GM12875 (cell line): ENCODE results near the gene MAPK8.

Experiments used
- H3K4me3 ChIP-seq: one replicate; pipeline ENCODE4 v1.5.1; 2011; ENCODE audit warnings: low read depth, low read length, control low read depth
- CTCF ChIP-seq: IDR thresholded peaks from 2 replicates; pipeline ENCODE4 v1.5.1; 2011; ENCODE audit warnings: low read depth, mild to moderate bottlenecking, control low read depth, inconsistent platforms, low read length, moderate library complexity, borderline replicate concordance; ENCODE audit not compliant: insufficient read depth

MAPK8 gene

DNA sequence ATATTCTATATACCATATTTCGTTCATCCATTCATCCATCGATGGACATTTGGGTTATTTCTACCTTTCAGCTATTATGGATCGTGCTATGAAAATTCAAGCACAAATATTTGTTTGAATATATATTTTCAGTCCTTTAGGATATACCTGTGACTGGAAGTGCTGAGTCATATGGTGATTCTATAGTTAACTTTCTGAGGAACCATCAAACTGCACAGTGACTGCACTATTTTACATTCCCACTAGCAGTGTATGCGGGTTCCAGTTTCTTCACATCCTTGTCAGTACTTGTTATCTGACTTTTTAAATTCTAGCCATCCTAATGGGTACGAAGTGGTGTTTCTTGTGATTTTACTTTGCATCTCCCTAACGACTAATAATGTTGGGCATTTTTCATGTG, 104.0 kb downstream of the MAPK8 start:
- no peak for TF ChIP-seq CTCF
- H3K4me3 ChIP-seq: no peak overlapping the region

DNA sequence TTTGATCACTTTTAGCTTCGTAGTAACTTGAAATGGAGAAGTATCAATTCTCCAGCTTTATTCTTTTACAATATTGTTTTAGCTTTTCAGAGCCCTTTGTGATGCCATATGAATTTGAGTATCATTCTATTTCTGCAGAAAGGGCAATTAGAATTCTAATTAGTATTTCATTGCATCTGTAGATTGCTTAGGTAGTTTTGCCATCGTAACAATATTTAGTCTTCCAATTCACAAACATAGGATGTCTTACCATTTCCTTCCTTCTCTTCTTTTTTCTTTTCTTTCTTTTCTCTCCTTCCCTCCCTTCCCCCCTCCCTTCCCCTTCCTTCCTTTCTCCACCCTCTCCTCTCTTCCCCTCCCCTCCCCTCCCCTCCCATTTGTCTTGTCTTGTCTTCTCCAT, 105.0 kb downstream of the MAPK8 start:
- TF ChIP-seq CTCF: no peak

DNA sequence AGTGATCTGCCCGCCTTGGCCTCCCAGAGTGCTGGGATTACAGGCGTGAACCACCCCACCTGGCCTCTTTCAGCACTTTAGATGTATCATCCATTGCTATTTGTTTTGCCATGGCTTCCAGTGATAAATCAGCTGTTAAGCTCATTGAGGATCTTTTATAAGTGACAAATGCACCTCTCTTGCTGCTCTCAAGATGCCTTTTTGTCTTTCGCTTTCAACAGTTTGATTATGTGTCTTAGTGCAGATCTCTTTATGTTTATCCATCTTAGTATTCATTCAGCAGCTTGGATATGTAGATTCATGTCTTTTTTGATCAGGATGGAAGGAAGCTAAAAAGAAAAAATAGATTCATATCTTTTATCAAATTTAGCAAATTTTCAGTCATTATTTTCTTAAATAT, 105.6 kb downstream of the MAPK8 start:
- TF ChIP-seq CTCF: no peak
- no peak overlapping the region for H3K4me3 ChIP-seq

More for the DNA sequence above, 105.0 kb downstream of the MAPK8 start:
- H3K4me3 ChIP-seq: no peak overlapping the region

DNA sequence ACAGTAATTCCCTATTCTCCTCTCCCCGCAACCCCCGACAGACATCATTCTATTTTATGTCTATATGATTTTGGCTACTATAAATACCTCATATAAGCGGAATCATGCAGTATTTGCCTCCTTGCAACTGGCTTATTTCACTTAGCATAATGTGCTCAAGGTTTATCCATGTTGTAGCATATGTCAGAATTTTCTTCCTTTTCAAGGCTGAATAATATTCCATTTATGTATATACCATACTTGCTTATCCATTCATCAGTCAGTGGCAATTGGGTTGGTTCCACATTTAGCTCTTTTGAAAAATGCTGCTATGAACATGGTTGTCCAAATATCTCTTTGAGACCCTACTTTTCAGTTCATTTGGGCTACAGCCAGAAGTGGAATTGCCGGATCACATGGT, 106.5 kb downstream of the MAPK8 start:
- TF ChIP-seq CTCF: no peak
- no peak overlapping the region for H3K4me3 ChIP-seq

- TF ChIP-seq CTCF: no peak
- H3K4me3 ChIP-seq: no peak overlapping the region
Observed at GRCh38 chr10:48414160-48414559, 107.7 kb downstream of the MAPK8 start.

DNA sequence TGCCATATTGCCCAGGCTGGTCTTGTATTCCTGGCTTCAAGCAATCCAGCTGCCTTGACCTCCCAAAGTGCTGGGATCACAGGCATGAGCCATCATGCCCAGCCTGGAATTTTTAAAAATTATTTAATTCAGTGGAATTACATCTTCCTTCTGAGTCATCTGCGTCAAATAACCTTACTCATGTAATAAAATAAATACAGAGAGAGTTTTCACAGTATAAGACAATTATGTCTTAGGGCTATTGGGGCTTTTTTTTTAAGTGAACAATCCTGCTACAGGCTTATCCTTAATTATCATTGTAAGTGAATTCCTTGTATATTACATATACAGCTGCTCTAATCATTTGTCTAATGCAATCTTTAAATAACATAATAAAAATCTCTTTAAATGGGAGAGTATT, 108.3 kb downstream of the MAPK8 start:
- no peak overlapping the region for H3K4me3 ChIP-seq
- no peak for TF ChIP-seq CTCF

- no peak for TF ChIP-seq CTCF
- no peak overlapping the region for H3K4me3 ChIP-seq
Observed at GRCh38 chr10:48416584-48417232, 110.2 kb downstream of the MAPK8 start.
